Measurements from ENCODE around the gene RPS6KA1. TPM values are rescaled to one million over a fixed set of nuclear protein-coding genes. Genes with fewer than 3 reads are reported as not detected.
A peak's percentile ranks its signal among the peaks of the same experiment; 100 is the strongest.
"Not testable (repeated sequence)": the region's sequence is repeated elsewhere in the genome, so short reads cannot be mapped to it uniquely, and the experiment has no call there.

Gene RPS6KA1
- total RNA-seq = 28.3 TPM
- long read RNA-seq, transcript RPS6KA1-216 (21 exons, 3,023 nt) = minor isoform, 6 of 49 reads
- long read RNA-seq, transcript RPS6KA1-220 (21 exons, 2,359 nt) = major isoform, 34 of 49 reads
- long read RNA-seq, partial matches to known transcripts = 5 of 49 reads
- long read RNA-seq, other reads (novel, unspliced or antisense) = 4 of 49 reads

DNA sequence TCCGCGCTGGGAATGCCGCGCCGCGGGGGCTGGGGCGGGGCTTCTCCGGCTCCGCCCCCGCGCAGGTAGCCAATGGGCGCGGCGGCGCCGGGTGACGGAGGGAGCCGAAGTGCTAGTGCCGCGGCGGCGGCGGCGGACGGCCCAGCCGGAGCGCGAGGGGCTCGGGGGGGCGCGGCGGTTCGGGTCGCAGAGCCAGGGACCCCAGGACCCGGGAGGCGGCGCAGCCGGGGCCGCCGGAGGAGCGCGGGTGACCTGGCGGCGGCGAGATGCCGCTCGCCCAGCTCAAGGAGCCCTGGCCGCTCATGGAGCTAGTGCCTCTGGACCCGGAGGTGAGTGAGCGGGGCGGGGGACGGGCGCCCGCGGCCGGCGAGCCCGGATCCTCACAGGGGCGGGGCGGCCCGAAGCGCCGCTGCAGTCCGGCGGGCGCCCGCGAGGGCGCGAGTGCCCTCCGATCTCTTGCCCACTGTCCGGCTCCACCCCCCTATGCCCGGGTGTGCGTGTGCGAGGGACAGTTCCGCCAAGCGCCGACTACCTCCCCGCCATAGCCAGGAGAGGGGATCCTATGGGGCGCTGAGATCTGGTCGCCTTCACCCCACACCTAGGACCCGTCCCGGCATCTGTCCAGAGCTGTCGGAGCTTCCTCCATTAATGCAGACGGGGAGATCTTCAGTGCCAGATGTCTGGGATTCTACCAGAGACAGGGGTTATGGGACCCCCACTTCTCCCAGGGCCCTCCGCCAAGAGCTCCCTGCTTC lies at the start of gene RPS6KA1:
Gene RPS6KA1 (plus strand): TSS at position 107 of the 755 bp plus-strand sequence. CDS start 160 bp downstream, at position 267.
- no peak for DNase-seq (ENCODE audit: low spot score)

DNA sequence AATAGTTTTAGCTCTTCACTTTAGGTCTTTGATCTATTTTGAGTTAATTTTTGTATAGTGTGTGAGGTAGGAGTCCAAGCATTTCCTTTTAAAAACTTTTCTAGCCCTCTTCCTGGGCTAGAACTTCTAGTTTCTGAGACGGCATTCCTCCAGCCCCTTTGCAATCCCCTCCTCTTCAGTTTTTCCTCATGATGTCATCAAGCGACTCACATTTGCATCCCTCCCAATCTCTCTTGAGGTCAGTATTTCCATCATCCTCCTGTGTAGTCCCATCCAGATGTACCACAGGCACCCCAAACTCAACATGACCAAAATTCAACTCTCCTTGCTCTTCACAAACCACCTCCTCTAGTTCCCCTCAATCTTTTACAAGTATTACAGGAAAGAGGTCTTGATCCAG lies 46.6 kb upstream of the RPS6KA1 start:
- DNase-seq (ENCODE audit: low spot score) = no peak

DNA sequence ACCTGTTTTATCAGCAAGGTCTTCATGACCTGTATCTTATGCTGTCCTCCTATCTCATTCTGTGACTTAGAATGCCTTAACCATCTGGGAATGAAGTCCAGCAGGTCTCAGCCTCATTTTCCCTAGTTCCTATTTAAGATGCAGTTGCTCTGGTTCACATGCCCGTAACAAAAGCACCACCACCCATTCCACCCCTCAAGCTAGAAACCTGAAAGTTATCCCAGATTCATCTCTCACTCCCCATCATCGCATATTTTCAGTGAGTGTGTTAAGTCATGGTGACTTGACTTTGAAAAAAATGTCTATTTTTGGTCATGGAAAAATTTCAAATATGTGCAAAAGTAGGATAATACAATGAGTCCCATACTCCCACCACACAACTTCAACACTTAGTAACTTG lies 45.6 kb upstream of the RPS6KA1 start:
- DNase-seq (ENCODE audit: low spot score) = no peak

DNA sequence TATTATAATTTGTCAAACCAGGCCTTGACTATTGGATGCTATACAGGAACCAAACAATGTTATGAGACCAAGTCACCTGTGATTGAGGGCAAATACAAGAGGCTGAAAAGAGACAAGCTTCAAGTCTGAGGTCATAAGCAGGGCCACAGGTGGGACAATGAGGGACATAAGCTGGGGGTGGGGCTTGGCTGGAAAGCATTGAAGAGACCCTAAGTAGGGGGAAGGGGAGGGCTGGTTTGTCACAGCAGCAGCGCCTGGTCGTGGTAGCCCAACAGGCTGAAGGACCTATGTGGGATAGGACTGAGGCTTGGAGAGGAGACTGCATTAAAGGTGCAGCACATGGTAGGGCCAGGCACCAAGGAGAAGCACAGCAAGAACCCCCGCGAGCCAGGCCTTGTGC lies 39.4 kb upstream of the RPS6KA1 start:
- no peak for DNase-seq (ENCODE audit: low spot score)

DNA sequence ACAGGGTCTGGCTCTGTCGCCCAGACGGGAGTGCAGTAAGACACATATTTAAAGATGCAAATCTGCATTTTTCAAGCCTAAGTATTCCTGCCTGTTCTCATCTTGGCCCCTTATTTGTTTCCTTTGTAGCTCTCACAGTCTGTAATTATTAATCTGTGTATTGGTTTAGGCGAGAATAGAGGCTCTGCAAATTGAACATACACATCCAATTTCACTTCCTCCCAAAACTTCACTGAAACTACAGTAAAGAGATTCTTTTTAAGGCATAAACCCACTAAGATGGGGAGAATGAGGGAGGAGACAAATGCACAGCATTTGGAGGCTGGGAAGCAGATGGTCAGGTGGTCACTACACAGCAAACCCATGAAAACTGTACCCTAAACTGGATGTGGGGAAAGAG lies 36.3 kb upstream of the RPS6KA1 start:
- no peak for DNase-seq (ENCODE audit: low spot score)

DNA sequence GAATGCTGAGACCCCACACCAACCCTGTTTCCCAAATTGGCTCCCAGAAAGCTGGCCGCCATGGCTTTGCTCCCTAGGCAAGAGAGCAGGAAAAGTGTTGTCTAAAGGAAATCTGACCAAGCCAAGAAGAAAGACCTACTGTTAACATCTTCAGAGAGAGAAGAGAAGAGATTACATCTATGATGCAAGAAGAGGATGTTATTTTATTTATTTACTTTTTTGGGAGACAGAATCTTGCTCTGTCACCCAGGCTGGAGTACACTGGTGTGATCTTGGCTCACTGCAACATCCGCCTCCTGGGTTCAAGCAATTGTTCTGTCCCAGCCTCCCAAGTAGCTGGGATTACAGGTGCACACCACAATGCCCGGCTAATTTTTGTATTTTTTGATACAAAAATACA lies 35.6 kb upstream of the RPS6KA1 start:
- no peak for DNase-seq (ENCODE audit: low spot score)

DNA sequence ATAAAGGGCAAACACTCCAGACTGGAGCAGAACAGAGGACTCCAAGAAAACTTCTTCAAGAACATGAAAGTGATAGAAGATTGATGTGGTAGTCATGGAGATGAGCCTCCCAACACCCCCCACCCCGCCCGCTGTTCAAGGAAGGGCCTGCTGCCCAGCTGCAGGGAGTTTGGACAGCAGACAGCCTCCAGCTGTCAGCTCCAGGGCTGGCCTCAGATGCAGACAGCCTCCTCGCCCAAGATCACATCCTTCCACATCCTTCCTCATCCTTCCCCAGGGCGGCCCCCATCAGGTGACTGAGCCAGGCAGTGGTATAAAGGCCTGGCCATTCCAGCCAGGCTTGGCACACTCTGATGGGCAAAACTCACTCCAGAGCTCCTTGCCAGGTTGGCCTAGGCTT lies 32.7 kb upstream of the RPS6KA1 start:
- DNase-seq (ENCODE audit: low spot score) = no peak

DNA sequence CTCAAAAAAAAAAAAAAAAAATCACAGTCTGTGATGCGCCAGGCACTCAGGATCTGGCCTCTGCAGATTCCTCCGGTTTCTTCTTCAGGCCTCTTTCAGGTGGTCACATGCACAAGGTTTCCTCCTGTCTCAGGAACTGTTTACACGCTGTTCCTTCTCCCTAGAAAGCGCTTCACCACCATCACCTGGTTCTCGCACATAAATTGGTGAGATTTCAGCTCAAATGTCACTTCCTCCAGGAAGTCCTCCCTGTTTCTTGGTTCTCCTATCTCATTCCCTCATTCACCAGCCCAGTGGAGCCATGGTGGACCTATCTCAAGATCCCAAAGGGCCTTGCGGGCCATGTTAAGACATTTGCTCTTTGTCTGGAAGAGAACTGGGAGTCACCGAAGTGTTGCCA lies 30.7 kb upstream of the RPS6KA1 start:
- DNase-seq (ENCODE audit: low spot score) = no peak

DNA sequence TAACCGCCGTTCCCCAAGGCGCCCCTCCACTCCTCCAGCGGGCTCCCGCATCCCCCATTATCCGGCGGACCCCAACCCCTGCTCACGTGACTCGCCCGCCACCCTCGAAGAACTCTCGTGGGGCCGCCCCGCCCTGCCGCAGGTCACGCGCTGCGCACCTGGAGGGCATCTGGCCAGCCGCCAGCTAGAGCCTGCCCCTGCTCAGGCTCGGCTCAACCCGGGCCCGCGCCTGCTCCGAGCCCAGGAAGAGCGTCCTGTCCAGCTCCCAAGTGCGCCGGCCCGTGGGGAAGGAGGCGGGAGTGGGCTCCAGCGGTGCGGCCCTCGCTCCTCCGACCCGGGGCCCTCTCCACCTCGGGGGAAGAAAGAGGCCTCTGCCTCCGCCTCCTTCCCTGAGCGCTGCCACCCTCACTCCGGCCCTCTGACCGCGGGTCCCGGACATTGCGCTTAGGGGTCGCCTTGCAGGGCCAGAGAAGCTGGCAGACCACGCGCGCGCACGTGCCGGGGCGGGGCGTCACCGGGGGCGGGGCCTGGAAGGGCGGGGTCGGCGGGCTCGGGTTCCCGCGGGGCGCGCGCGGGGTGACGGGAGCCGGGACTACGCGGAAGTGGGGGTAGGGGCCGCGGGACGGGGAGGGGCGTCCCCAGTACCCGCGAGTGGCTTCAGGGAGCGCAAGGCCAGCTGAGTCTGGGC lies 28.9 kb upstream of the RPS6KA1 start:
- DNase-seq (ENCODE audit: low spot score) = peak; percentile 98

DNA sequence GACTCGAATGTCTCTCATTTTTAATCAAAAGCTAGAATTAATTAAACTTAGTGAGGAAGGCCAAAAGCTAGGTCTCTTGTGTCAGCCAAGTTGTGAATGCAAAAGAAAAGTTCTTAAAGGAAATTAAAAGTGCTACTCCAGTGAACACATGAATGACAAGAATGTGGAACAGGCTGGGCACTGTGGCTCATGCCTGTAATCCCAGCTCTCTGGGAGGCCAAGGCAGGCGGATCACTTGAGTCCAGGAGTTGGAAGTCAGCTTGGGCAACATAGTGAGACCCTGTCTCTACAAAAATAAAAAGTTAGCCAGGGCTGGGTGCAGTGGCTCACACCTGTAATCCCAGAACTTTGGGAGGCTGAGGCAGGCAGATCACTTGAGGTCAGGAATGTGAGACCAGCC lies 18.9 kb upstream of the RPS6KA1 start:
- not testable (repeated sequence) for DNase-seq (ENCODE audit: low spot score)

DNA sequence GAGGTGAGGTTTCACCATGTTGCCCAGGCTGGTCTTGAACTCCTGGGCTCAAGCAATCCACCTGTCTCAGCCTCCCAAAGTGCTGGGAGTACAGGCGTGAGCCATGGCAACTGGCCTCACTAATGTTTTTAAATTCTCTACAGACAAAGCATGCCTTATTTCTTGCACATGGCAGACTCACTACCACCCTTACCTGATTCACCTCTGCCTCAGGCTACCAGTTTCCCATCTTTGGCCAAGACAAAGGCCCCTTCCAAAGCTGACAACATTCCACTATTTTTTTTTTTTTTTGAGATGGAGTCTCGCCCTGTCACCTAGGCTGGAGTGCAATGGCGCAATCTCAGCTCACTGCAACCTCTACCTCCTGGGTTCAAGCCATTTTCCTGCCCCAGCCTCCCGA lies 13.7 kb upstream of the RPS6KA1 start:
- not testable (repeated sequence) for DNase-seq (ENCODE audit: low spot score)

DNA sequence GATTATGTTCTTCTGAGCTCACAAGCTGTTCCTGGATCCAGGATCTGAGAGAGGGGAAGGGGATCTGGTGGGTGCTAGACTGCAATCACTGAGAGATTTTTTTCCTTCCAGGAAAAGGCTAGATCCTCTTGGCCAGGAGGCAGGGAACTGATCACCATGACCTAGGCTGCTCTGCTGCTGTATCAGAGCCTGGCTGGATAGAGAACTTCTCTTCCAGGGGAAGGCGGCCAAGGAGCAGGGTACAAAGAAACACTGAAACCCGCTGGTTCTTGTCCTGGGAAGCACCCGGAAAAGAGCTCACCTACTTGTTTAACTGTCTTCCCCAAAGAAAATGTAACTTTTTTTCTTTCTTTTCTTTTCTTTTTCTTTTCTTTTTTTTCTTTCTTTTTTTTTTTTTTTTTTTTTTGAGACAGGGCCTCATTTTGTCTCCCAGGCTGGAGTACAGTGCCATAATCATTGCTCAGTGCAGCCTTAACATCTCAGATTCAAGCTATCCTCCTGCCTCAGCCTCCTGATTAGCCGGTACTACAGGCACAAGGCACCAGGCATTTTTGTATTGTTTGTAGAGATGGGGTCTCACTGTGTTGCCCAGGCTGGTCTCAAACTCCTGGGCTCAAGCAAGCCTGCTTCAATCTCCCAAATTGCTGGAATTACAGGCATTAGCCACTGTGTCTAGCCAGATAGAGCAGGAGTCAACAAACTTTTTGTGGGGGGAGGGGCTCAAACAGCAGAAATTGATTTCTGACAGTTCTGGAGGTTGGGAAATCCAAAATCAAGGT lies 12.4 kb upstream of the RPS6KA1 start:
- no peak for DNase-seq (ENCODE audit: low spot score)

DNA sequence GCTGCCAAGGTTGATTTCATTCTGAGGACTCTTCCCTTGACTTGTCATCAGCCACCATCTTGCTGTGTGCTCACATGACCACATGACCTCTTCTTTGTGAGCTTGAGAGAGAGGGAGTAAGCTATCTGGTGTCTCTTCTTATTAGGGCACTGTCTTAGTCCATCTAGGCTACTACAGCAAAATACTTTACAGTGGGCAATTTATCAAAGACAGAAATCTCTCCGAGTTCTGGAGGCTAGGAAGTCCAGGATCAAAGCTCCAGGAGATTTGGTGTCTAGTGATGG lies 11.9 kb upstream of the RPS6KA1 start:
- DNase-seq (ENCODE audit: low spot score) = no peak

DNA sequence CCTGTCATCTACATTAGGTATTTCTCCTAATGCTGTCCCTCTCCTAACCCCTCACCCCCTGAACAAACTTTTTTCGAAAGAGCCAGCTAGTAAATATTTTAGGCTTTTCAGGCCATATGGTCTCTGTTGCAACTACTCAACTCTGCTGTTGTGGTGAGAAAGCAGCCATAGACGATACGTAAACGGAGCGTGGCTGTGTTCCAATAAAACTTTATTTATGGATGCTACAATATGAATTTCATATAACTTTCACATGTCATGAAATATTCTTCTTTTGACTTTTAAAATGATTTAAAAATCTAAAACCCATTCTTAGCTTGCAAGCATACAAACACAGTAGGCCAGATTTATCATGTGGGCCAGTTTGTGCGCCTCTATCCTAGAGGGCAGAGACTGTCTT lies 11.2 kb upstream of the RPS6KA1 start:
- DNase-seq (ENCODE audit: low spot score) = no peak

DNA sequence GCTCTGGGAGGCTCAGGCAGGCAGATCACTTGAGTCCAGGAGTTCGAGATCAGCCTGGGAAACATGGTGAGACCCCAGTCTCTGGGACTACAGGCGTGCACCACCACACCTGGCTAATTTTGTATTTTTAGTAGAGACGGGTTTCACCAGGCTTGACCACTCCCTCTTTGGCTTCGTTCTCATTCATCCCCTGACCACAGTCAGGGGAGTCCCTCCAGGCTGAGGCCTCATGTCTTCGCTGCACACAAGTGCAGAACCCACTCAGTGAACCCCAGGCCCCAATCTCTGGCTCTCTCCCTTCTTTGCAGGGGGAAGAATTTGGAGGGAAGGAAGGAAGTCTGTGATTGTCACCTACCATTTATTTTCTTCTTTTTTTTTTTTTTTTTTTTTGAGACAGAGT lies 9.2 kb upstream of the RPS6KA1 start:
- DNase-seq (ENCODE audit: low spot score) = no peak

DNA sequence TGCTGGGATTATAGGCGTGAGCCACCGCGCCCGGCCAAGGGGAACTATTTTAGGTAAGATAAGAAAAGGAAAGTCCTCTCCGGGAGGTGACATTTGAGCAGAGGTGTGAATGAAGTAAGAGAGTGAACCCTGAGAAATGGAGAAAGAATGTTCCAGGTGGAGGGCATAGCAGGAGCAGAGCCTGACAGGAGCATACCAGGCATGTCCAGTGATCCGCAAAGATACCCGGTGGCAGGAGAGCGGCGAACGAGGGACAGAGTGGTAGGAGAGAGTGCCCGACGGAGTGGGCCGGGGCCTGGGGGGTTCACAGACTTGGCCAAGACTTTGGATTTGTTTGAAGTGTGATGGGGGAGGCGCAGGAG lies 7.9 kb upstream of the RPS6KA1 start:
- DNase-seq (ENCODE audit: low spot score) = no peak

DNA sequence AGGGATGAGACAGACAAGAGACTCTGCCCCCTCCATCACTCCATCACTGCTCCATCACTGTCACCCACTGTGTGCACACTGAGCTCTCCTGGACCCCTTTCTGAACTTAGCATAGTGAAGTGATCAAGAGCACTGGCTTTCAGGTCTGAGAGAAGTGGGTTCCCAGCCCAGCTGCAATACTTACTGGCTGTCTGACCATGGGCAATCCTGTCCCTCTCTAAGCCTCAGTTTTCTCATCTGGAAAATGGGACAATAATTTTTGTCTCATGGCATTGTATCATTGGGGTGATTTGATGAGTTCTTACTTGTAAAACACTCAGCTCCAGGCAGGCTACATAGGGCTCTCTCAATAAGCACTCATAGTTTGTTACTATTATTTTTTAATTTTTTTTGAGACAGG lies 7.5 kb upstream of the RPS6KA1 start:
- DNase-seq (ENCODE audit: low spot score) = no peak

DNA sequence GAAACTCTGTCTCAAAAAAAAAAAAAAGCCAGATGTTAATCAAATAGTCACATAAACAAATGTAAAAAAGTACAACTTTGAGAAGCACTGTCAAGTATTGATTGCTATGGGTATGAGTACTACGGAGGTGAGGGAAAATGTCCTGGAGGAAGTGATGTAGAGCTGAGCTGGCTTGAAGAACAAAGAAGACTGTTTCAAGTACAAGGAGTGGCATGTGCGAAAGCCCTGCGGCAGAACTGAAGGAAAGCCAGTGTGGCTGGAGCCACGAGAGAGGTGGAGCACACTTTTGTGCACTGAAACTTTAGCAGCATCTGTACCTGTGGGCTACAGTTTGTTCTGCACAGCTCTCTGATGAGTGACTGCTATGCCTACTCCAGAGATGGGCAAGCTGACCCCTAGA lies 5.4 kb upstream of the RPS6KA1 start:
- DNase-seq (ENCODE audit: low spot score) = no peak

DNA sequence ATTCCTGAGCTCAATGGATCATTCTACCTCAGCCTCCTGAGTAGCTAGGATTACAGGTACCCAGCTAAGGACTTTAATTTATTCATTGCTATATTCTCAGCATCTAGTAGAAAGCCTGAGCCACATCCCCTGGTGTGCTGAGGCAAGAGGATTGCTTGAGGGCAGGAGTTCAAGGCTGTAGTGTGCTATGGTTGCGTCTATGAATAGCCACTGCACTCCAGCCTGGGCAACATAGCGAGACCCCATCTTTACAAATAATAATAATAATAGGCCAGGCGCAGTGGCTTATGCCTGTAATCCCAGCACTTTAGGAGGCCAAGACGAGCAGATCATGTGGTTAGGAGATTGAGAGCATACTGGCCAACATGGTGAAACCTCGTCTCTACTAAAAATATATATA lies 3.3 kb upstream of the RPS6KA1 start:
- DNase-seq (ENCODE audit: low spot score) = no peak

DNA sequence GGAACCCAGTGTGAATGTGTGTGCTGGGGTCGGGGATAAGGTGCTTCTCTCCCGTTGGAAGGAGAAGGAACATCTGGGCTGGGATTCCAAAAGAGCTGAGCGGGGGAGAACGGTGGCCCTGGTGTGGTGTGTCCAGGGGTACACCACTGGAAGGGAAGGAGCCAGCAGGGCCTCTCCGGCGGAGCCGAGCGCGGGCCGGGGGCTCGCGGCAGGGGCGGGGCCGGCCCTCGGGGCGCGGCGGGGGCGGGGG lies 231 bp upstream of the RPS6KA1 start:
- DNase-seq (ENCODE audit: low spot score) = no peak

DNA sequence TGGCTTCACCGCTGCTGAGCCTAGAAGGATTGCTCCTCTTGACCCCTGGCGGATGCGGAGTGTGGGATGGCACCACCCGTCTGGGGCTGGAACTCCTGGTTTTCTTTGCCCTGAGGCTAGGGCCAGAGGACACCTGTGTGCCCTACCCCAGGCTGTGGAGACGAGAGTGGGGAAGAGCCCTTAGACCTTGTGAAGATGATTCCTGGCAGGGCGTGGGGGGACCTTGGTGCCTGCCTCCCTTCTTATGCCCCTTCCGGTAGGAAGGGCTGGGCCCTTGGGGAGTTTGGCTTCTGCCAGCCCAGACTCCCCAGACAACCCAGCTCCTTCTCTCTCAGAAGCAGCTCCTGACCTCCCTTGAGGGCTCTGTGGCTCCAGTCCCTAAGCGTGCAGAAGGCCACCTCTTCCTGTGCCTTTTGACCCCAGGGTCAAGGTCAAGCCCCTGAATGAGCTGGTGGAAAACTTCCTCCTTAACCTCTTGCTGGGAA lies 891 bp downstream of the RPS6KA1 start:
- DNase-seq (ENCODE audit: low spot score) = no peak

DNA sequence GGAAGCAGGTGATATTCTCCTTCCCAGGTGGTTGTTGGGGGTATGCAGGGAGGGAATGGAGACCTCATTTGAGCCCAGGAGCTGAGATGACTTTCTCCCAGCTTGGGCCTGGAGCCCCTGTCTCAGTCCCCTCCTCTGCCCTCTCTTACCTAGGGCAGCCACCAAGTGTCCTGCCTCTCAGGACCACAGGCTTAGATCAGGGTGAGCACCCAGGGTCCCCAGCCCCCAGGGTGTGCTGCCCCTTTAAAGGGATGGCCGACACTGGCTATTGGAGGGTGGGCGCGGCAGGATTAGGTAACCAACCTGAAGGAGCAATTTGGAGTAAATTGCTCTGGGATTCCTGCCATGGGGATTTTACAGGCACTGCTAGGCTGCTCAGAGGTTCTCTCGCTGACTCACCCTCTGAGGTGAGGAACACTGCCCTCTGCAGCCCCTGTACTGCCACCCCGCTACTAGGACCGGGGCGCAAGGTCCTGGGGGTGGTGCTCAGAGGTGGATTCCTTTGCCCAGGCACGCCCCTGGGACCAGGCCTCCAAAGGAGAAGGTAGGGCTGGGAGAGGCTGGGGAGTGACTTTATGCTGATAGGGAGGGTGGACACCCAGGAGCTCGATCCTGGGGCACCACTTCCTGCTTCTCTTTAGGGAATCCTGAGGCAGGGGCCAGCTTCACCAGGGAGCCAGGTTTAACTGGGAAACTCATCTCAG lies 1.5 kb downstream of the RPS6KA1 start:
- no peak for DNase-seq (ENCODE audit: low spot score)

All from mesenteric fat pad (tissue), 1 donor.